ENCODE measurements around the gene TTYH3.

The TTYH3 gene

DNA sequence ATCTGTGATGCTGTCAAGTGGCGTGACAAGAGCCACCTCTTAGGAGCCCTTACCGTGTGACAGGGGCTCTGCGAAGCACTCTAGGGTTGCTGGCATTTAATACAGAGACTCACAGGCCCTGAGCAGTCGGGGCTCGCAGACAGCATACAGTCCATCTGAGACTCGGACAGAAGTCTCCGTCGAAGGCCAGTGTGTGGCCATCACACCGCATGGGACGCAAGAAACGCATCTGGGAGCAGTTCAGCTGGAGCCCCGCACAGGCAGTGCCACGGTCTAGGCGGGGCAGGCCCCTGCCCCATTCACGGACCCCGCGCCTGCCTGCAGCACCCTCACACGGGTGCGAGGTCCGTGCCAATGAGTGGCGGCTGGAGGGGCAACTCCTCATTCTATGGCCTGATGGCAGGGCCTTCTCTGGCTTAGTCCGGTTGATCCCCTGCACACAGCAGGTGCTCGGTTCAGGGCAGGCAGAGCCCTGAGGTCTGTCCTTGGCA is 39.4 kb upstream of the TTYH3 start:
- no peak overlapping the region for H3K27ac ChIP-seq (ENCODE audit: low read depth in 2 of 2, low read length in 2 of 2)

DNA sequence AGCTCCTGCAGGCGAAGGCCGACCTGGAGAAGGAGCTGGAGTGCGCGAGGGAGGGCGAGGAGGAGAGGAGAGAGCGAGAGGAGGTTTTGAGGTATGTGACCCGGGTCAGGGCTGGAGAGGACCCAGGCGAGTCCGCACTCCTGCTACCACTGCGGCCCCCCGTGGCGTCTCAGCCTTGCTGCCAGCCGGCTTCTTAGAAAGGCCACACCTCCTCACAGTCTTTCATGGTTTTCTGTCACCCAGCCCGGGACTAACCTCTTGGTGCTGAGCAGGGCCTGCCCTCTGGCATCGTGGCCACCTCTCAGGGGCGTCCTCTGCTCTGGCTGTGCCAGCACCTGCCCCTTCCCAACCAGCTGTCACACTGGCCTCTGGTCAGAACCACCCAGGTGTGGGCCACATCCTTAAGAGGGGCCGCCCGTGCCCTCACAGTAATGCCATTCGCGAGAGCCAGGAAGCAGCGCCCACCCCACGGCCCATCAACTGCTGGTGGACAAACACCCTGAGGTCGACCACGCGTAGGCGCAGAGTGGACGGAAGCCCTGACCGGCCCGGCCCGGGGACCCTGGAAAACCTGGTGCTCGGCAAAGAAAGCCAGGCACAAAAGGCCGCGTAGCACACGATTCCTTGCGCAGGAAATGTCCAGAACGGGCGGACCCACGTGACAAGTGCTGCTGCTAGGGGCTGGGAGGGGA is 38.6 kb upstream of the TTYH3 start:
- Histone ChIP-seq H3K27ac (ENCODE audit: low read depth in 2 of 2, low read length in 2 of 2) (no peak overlapping the region), H3K9me3 (ENCODE audit: control insufficient read depth in 2 of 2, low read length in 2 of 2) (no peaks in the 10 kb centered on the region), H3K4me3 (ENCODE audit: low read length in 2 of 2) (no peak overlapping the region), H3K27me3 (ENCODE audit: control insufficient read depth in 2 of 2, insufficient read depth in 2 of 2, low read length in 2 of 2) (no peaks in the 10 kb centered on the region), H3K9ac (ENCODE audit: low read depth in 1 of 2, low read length in 2 of 2) (no peak overlapping the region), H3K4me1 (ENCODE audit: control insufficient read depth in 2 of 2, insufficient read depth in 2 of 2, low read length in 2 of 2) (no peaks in the 10 kb centered on the region), H3K36me3 (ENCODE audit: control insufficient read depth in 2 of 2, insufficient read depth in 2 of 2, low read length in 2 of 2) (peaks cover 33 to 52% of the 10 kb centered on the region in 2 donors)

More for the DNA sequence above, 39.4 kb upstream of the TTYH3 start:
- Histone ChIP-seq H3K9me3 (ENCODE audit: control insufficient read depth in 2 of 2, low read length in 2 of 2) (no peaks in the 10 kb centered on the region), H3K4me3 (ENCODE audit: low read length in 2 of 2) (no peak overlapping the region), H3K27me3 (ENCODE audit: control insufficient read depth in 2 of 2, insufficient read depth in 2 of 2, low read length in 2 of 2) (no peaks in the 10 kb centered on the region), H3K36me3 (ENCODE audit: control insufficient read depth in 2 of 2, insufficient read depth in 2 of 2, low read length in 2 of 2) (peaks cover 38 to 51% of the 10 kb centered on the region in 2 donors), H3K4me1 (ENCODE audit: control insufficient read depth in 2 of 2, insufficient read depth in 2 of 2, low read length in 2 of 2) (no peaks in the 10 kb centered on the region), H3K9ac (ENCODE audit: low read depth in 1 of 2, low read length in 2 of 2) (no peak overlapping the region)

DNA sequence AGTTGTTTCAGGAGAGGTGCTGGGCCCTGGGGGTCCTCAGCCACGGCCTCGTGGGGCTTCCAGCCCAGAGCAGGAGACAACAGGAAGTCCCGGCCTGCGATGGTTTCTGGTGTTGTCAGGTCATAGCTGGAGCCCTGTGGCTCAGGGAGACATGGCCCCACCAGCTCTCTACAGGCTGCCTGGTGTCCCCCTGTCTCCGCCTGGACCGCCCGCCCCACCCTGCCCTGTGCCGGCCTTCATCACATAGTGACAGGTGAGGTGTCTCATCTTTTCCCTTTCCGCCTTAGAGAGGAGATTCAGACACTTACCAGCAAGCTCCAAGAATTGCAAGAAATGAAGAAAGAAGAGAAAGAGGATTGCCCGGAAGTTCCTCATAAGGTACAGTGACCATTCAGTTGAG is 37.2 kb upstream of the TTYH3 start:
- H3K27me3 ChIP-seq (ENCODE audit: control insufficient read depth in 2 of 2, insufficient read depth in 2 of 2, low read length in 2 of 2) = no peaks in the 10 kb centered on the region
- no peak overlapping the region for H3K4me3 ChIP-seq (ENCODE audit: low read length in 2 of 2)
- no peak overlapping the region for H3K9ac ChIP-seq (ENCODE audit: low read depth in 1 of 2, low read length in 2 of 2)
- peaks cover 39 to 50% of the 10 kb centered on the region in 2 donors for H3K36me3 ChIP-seq (ENCODE audit: control insufficient read depth in 2 of 2, insufficient read depth in 2 of 2, low read length in 2 of 2)
- no peaks in the 10 kb centered on the region for H3K4me1 ChIP-seq (ENCODE audit: control insufficient read depth in 2 of 2, insufficient read depth in 2 of 2, low read length in 2 of 2)
- no peak overlapping the region for H3K27ac ChIP-seq (ENCODE audit: low read depth in 2 of 2, low read length in 2 of 2)
- no peaks in the 10 kb centered on the region for H3K9me3 ChIP-seq (ENCODE audit: control insufficient read depth in 2 of 2, low read length in 2 of 2)

DNA sequence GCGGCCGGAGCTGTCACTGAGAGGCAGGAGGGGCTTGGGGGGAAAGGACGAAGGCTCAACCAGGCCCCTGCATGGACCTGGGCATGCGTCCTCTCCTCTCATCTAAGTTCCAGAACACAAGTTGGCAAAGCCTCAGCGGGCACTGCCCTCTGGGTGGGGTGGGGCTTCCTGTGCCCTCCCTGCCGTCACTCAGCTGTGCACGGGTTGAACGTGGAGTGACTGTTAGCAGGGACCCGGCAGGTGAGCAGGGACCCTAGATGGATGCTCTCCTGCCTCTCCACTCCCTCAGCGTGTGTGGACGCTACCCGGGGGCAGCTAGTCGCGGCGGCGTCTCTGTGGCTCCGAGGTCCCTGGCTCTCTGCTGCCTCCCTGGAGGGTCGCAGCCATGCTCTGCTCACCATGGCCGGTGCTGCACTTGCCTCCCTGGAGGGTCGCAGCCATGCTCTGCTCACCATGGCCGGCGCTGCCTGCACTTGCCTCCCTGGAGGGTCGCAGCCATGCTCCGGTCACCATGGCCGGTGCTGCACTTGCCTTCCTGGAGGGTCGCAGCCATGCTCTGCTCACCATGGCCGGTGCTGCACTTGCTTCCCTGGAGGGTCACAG is 36.4 kb upstream of the TTYH3 start:
- no peaks in the 10 kb centered on the region for H3K27me3 ChIP-seq (ENCODE audit: control insufficient read depth in 2 of 2, insufficient read depth in 2 of 2, low read length in 2 of 2)
- H3K27ac ChIP-seq (ENCODE audit: low read depth in 2 of 2, low read length in 2 of 2) = no peak overlapping the region
- H3K36me3 ChIP-seq (ENCODE audit: control insufficient read depth in 2 of 2, insufficient read depth in 2 of 2, low read length in 2 of 2) = peaks cover 43 to 48% of the 10 kb centered on the region in 2 donors
- H3K9me3 ChIP-seq (ENCODE audit: control insufficient read depth in 2 of 2, low read length in 2 of 2) = no peaks in the 10 kb centered on the region
- no peaks in the 10 kb centered on the region for H3K4me1 ChIP-seq (ENCODE audit: control insufficient read depth in 2 of 2, insufficient read depth in 2 of 2, low read length in 2 of 2)
- no peak overlapping the region for H3K4me3 ChIP-seq (ENCODE audit: low read length in 2 of 2)
- H3K9ac ChIP-seq (ENCODE audit: low read depth in 1 of 2, low read length in 2 of 2) = no peak overlapping the region

DNA sequence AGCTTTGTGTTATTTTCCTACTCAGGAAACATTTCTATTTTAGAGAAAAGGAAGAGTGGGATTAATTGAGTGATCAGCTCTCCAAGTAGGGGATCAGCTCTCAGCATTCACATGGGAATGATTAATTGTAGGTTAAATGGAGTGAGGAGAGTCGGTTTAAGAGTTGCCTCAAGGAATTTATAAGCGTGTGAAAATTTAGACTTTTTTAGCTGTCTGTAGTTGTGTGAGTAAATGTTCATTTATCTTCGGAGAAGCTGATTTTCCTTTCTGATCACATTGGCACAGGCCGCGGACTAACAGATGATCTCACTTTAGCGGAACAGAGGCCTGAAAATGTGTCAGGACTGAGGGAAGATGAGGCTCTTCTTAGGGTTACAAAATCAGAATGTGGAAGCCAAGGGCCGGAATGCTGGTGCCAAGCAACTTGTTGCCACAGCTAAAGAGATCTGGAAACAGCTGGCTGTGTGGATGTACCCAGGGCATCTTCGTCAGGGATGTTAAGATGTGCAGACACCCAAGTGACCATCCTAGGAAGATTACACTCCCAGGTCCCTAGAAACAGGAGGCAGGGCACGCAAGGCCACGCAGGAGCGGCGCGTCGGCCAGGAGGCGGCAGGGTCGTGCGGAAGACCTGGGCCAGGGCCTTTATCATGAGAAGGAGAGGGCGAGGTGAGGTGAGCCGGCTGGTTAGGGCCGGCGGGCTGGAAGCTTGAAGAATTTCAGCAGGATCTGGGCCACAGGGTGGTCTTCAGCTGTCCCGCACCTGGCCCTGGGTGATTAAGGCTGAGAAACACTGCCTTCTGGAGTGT is 35.1 kb upstream of the TTYH3 start:
- no peaks in the 10 kb centered on the region for H3K27me3 ChIP-seq (ENCODE audit: control insufficient read depth in 2 of 2, insufficient read depth in 2 of 2, low read length in 2 of 2)
- no peak overlapping the region for H3K27ac ChIP-seq (ENCODE audit: low read depth in 2 of 2, low read length in 2 of 2)
- H3K36me3 ChIP-seq (ENCODE audit: control insufficient read depth in 2 of 2, insufficient read depth in 2 of 2, low read length in 2 of 2) = peaks cover 54 to 55% of the 10 kb centered on the region in 2 donors
- H3K4me3 ChIP-seq (ENCODE audit: low read length in 2 of 2) = no peak overlapping the region
- no peak overlapping the region for H3K9ac ChIP-seq (ENCODE audit: low read depth in 1 of 2, low read length in 2 of 2)
- no peaks in the 10 kb centered on the region for H3K4me1 ChIP-seq (ENCODE audit: control insufficient read depth in 2 of 2, insufficient read depth in 2 of 2, low read length in 2 of 2)
- no peaks in the 10 kb centered on the region for H3K9me3 ChIP-seq (ENCODE audit: control insufficient read depth in 2 of 2, low read length in 2 of 2)

DNA sequence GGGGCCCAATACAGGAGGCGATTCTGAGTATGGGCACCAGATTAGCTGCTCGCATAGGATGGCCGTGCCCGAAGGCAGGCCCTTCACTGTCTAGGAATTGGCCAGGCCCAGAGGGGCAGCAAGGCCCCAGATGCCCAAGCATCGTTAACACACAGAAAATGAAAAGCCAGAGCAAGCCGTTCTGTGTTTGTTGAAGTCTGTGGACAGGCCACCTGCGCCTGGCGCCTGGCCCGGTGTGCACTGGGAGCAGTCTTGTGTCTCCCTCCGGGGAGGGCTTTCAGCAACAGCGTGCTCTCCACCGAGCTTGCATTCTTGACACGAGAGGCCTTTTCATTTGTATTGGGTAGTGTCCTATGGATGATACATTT is 34.5 kb upstream of the TTYH3 start:
- Histone ChIP-seq H3K9me3 (ENCODE audit: control insufficient read depth in 2 of 2, low read length in 2 of 2) (no peaks in the 10 kb centered on the region), H3K9ac (ENCODE audit: low read depth in 1 of 2, low read length in 2 of 2) (no peak overlapping the region), H3K4me1 (ENCODE audit: control insufficient read depth in 2 of 2, insufficient read depth in 2 of 2, low read length in 2 of 2) (no peaks in the 10 kb centered on the region), H3K36me3 (ENCODE audit: control insufficient read depth in 2 of 2, insufficient read depth in 2 of 2, low read length in 2 of 2) (peaks cover 53 to 56% of the 10 kb centered on the region in 2 donors), H3K27ac (ENCODE audit: low read depth in 2 of 2, low read length in 2 of 2) (no peak overlapping the region), H3K4me3 (ENCODE audit: low read length in 2 of 2) (no peak overlapping the region), H3K27me3 (ENCODE audit: control insufficient read depth in 2 of 2, insufficient read depth in 2 of 2, low read length in 2 of 2) (no peaks in the 10 kb centered on the region)

DNA sequence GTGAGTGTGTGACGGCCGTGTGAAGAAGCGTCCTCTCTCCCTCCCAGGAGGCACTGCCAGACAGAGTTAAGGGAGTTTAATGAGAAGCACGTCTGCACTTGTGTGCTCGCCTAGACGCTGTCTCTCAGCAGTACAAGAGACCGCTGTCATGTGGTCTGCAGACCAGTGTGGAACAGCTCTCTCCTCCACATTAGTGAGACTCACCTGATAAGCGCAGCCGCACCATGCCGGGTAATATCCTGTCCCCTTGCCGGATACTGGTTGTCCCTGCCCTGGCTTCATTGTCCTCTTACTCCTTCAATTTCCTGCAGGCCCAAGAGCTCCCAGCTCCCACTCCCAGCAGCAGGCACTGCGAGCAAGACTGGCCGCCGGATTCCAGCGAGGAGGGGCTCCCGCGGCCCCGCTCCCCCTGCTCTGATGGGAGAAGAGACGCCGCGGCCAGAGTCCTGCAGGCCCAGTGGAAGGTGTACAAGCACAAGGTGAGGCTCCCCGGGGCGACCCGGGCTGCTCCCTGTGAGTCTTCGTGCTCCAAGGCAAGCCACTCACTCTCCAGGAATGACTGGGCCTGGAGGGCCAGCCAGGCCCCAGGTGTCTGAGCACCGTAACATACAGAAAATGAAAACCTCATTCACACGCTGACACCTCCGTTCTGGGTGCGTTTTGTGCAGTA is 33.5 kb upstream of the TTYH3 start:
- Histone ChIP-seq H3K4me1 (ENCODE audit: control insufficient read depth in 2 of 2, insufficient read depth in 2 of 2, low read length in 2 of 2) (no peaks in the 10 kb centered on the region), H3K9ac (ENCODE audit: low read depth in 1 of 2, low read length in 2 of 2) (no peak overlapping the region), H3K27ac (ENCODE audit: low read depth in 2 of 2, low read length in 2 of 2) (no peak overlapping the region), H3K27me3 (ENCODE audit: control insufficient read depth in 2 of 2, insufficient read depth in 2 of 2, low read length in 2 of 2) (no peaks in the 10 kb centered on the region), H3K4me3 (ENCODE audit: low read length in 2 of 2) (no peak overlapping the region), H3K9me3 (ENCODE audit: control insufficient read depth in 2 of 2, low read length in 2 of 2) (no peaks in the 10 kb centered on the region), H3K36me3 (ENCODE audit: control insufficient read depth in 2 of 2, insufficient read depth in 2 of 2, low read length in 2 of 2) (peaks cover 43 to 46% of the 10 kb centered on the region in 2 donors)

DNA sequence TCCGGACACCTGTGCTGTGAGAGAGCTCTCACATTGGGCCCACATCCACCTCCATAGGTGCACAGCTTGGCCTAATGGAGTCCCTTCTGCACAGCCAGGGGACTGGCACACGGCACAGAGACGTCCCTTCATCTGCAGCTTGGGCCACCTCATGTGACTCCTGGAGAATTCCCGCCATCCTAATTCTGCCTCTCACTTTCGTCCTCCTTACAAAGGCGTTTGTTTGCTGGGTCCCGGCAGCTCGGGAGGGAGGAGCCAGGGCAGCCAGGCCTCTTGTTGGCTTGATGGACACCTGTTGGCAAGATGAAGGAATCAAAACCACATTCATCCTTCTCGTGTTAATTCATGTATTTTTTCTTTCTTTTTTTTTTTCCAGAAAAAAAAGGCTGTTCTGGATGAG is 30.7 kb upstream of the TTYH3 start:
- no peaks in the 10 kb centered on the region for H3K27me3 ChIP-seq (ENCODE audit: control insufficient read depth in 2 of 2, insufficient read depth in 2 of 2, low read length in 2 of 2)
- H3K9me3 ChIP-seq (ENCODE audit: control insufficient read depth in 2 of 2, low read length in 2 of 2) = no peaks in the 10 kb centered on the region
- peaks cover 26 to 29% of the 10 kb centered on the region in 2 donors for H3K36me3 ChIP-seq (ENCODE audit: control insufficient read depth in 2 of 2, insufficient read depth in 2 of 2, low read length in 2 of 2)
- H3K9ac ChIP-seq (ENCODE audit: low read depth in 1 of 2, low read length in 2 of 2) = no peak overlapping the region
- no peak overlapping the region for H3K27ac ChIP-seq (ENCODE audit: low read depth in 2 of 2, low read length in 2 of 2)
- H3K4me1 ChIP-seq (ENCODE audit: control insufficient read depth in 2 of 2, insufficient read depth in 2 of 2, low read length in 2 of 2) = no peaks in the 10 kb centered on the region
- no peak overlapping the region for H3K4me3 ChIP-seq (ENCODE audit: low read length in 2 of 2)

DNA sequence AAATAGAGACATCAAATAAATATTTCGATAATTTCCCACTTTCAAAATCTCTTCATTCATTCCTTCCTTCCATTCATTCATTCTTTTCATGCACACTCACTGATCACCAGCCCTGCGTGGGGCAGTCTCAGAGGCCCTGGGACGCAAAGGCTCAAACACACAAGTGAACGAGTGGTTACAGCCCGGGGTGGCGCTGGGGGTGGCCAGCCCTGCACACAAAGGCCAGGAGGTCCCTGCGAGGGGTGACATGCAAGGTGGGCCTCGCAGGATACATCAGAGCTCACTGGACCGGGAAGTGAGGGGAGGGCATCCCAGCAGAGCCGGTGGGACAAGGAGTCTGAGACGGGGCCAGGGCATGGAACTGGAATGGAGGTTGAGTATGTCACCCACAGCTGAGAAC is 29.9 kb upstream of the TTYH3 start:
- H3K9ac ChIP-seq (ENCODE audit: low read depth in 1 of 2, low read length in 2 of 2) = no peak overlapping the region
- H3K27me3 ChIP-seq (ENCODE audit: control insufficient read depth in 2 of 2, insufficient read depth in 2 of 2, low read length in 2 of 2) = no peaks in the 10 kb centered on the region
- H3K4me3 ChIP-seq (ENCODE audit: low read length in 2 of 2) = no peak overlapping the region
- H3K4me1 ChIP-seq (ENCODE audit: control insufficient read depth in 2 of 2, insufficient read depth in 2 of 2, low read length in 2 of 2) = peaks cover 0 to 6% of the 10 kb centered on the region in 2 donors
- no peaks in the 10 kb centered on the region for H3K9me3 ChIP-seq (ENCODE audit: control insufficient read depth in 2 of 2, low read length in 2 of 2)
- peaks cover 23 to 31% of the 10 kb centered on the region in 2 donors for H3K36me3 ChIP-seq (ENCODE audit: control insufficient read depth in 2 of 2, insufficient read depth in 2 of 2, low read length in 2 of 2)
- no peak overlapping the region for H3K27ac ChIP-seq (ENCODE audit: low read depth in 2 of 2, low read length in 2 of 2)

Data from mucosa of rectum (tissue), 2 donors.